ENCODE measurements around the gene POR.

Gene POR

GRCh38 chr7:75928568-75928914 is 13.6 kb downstream of the POR start:
- H3K14ac ChIP-seq (ENCODE audit: low read length in 2 of 2): no peak overlapping the region
- H3K23ac ChIP-seq (ENCODE audit: low read length in 2 of 2): no peak overlapping the region
- peaks cover 39% of the 10 kb centered on the region for H3K79me1 ChIP-seq (replicated peaks; ENCODE audit: low read length, poor library complexity, severe bottlenecking)
- H3K27me3 ChIP-seq (ENCODE audit: control insufficient read depth in 1 of 2, insufficient read depth in 1 of 2, low read length in 2 of 2): no peaks in the 10 kb centered on the region
- DNase-seq: no peak
- no peak overlapping the region for H3K18ac ChIP-seq (ENCODE audit: low read depth in 1 of 2, low read length in 2 of 2)
- no peak overlapping the region for H4K8ac ChIP-seq (ENCODE audit: low read length)
- H3K36me3 ChIP-seq (ENCODE audit: control insufficient read depth in 1 of 2, insufficient read depth in 2 of 2, low read depth in 1 of 2, low read length in 2 of 2): peaks cover 8 to 21% of the 10 kb centered on the region in 2 experiments
- no peak overlapping the region for H3K4me3 ChIP-seq (ENCODE audit: insufficient read depth in 1 of 2, low read depth in 1 of 2, low read length in 2 of 2)
- no peak overlapping the region for H3K27ac ChIP-seq (ENCODE audit: low read length, poor library complexity, severe bottlenecking)
- H3K9me3 ChIP-seq (ENCODE audit: control insufficient read depth, low read length): no peaks in the 10 kb centered on the region
- no peak overlapping the region for H3K4me2 ChIP-seq (ENCODE audit: low read length, poor library complexity, severe bottlenecking)
- 90% methylated on average over 4 of the region's 4 CpGs for WGBS
- no peak overlapping the region for H2BK12ac ChIP-seq (ENCODE audit: low read length in 2 of 2)
- H2BK15ac ChIP-seq (ENCODE audit: low read depth, poor library complexity, severe bottlenecking): no peak overlapping the region
- no peak overlapping the region for H3K4ac ChIP-seq (ENCODE audit: low read depth in 1 of 2, low read length in 2 of 2)
- no peak overlapping the region for H2AK5ac ChIP-seq (ENCODE audit: low read length, severe bottlenecking)
- no peak overlapping the region for H2BK120ac ChIP-seq (ENCODE audit: low read depth, low read length)
- H4K91ac ChIP-seq (ENCODE audit: low read length): no peak overlapping the region
- H2BK5ac ChIP-seq (ENCODE audit: low read depth, low read length, poor library complexity, severe bottlenecking): no peak overlapping the region
- no peak overlapping the region for H2AFZ ChIP-seq (ENCODE audit: low read depth, low read length)
- H3K9ac ChIP-seq (ENCODE audit: low read length): no peak overlapping the region
- peaks cover 18% of the 10 kb centered on the region for H3K4me1 ChIP-seq (ENCODE audit: control insufficient read depth, insufficient read depth, low read depth, low read length)

- H2BK12ac ChIP-seq (ENCODE audit: low read length in 2 of 2): no peak overlapping the region
- H3K4me1 ChIP-seq (ENCODE audit: control insufficient read depth, insufficient read depth, low read depth, low read length): peaks cover 21% of the 10 kb centered on the region
- no peak overlapping the region for H2BK120ac ChIP-seq (ENCODE audit: low read depth, low read length)
- no peak overlapping the region for H2BK15ac ChIP-seq (ENCODE audit: low read depth, poor library complexity, severe bottlenecking)
- no peaks in the 10 kb centered on the region for H3K27me3 ChIP-seq (ENCODE audit: control insufficient read depth in 1 of 2, insufficient read depth in 1 of 2, low read length in 2 of 2)
- no peak overlapping the region for H3K4me3 ChIP-seq (ENCODE audit: insufficient read depth in 1 of 2, low read depth in 1 of 2, low read length in 2 of 2)
- H3K27ac ChIP-seq (ENCODE audit: low read length, poor library complexity, severe bottlenecking): no peak overlapping the region
- H2AFZ ChIP-seq (ENCODE audit: low read depth, low read length): no peak overlapping the region
- no peak overlapping the region for H3K14ac ChIP-seq (ENCODE audit: low read length in 2 of 2)
- no peak overlapping the region for H2BK5ac ChIP-seq (ENCODE audit: low read depth, low read length, poor library complexity, severe bottlenecking)
- no peaks in the 10 kb centered on the region for H3K9me3 ChIP-seq (ENCODE audit: control insufficient read depth, low read length)
- no peak overlapping the region for H4K8ac ChIP-seq (ENCODE audit: low read length)
- H3K4me2 ChIP-seq (ENCODE audit: low read length, poor library complexity, severe bottlenecking): peak overlapping the region; percentile 21
- no peak overlapping the region for H3K4ac ChIP-seq (ENCODE audit: low read depth in 1 of 2, low read length in 2 of 2)
- peak overlapping the region; percentile 35 for H2AK5ac ChIP-seq (ENCODE audit: low read length, severe bottlenecking)
- H3K18ac ChIP-seq (ENCODE audit: low read depth in 1 of 2, low read length in 2 of 2): no peak overlapping the region
- H3K36me3 ChIP-seq (ENCODE audit: control insufficient read depth in 1 of 2, insufficient read depth in 2 of 2, low read depth in 1 of 2, low read length in 2 of 2): peaks cover 13 to 21% of the 10 kb centered on the region in 2 experiments
- no peak overlapping the region for H4K91ac ChIP-seq (ENCODE audit: low read length)
- DNase-seq: no peak
- WGBS: 85% methylated on average over 5 of the region's 5 CpGs
- H3K79me1 ChIP-seq (replicated peaks; ENCODE audit: low read length, poor library complexity, severe bottlenecking): peaks cover 37% of the 10 kb centered on the region
- H3K23ac ChIP-seq (ENCODE audit: low read length in 2 of 2): no peak overlapping the region
- H3K9ac ChIP-seq (ENCODE audit: low read length): no peak overlapping the region
Observed at GRCh38 chr7:75931680-75932079, 16.7 kb downstream of the POR start.

- peak overlapping the region; percentile 54 for H4K8ac ChIP-seq (ENCODE audit: low read length)
- H3K9me3 ChIP-seq (ENCODE audit: control insufficient read depth, low read length): no peaks in the 10 kb centered on the region
- no peak overlapping the region for H3K4me2 ChIP-seq (ENCODE audit: low read length, poor library complexity, severe bottlenecking)
- no peak overlapping the region for H3K4me3 ChIP-seq (ENCODE audit: insufficient read depth in 1 of 2, low read depth in 1 of 2, low read length in 2 of 2)
- peak overlapping the region; percentile 18 to 37 for H2BK12ac ChIP-seq (ENCODE audit: low read length in 2 of 2)
- H3K27me3 ChIP-seq (ENCODE audit: control insufficient read depth in 1 of 2, insufficient read depth in 1 of 2, low read length in 2 of 2): no peaks in the 10 kb centered on the region
- H2AK5ac ChIP-seq (ENCODE audit: low read length, severe bottlenecking): no peak overlapping the region
- H3K14ac ChIP-seq (ENCODE audit: low read length in 2 of 2): no peak overlapping the region
- peak overlapping the region; percentile 23 for H2BK120ac ChIP-seq (ENCODE audit: low read depth, low read length)
- peak overlapping the region; percentile 72 for H3K9ac ChIP-seq (ENCODE audit: low read length)
- no peak overlapping the region for H3K27ac ChIP-seq (ENCODE audit: low read length, poor library complexity, severe bottlenecking)
- H4K91ac ChIP-seq (ENCODE audit: low read length): peak overlapping the region; percentile 88
- DNase-seq: peak; percentile 96
- peaks cover 7 to 14% of the 10 kb centered on the region in 2 experiments for H3K36me3 ChIP-seq (ENCODE audit: control insufficient read depth in 1 of 2, insufficient read depth in 2 of 2, low read depth in 1 of 2, low read length in 2 of 2)
- peak overlapping the region; percentile 63 to 85 for H3K18ac ChIP-seq (ENCODE audit: low read depth in 1 of 2, low read length in 2 of 2)
- H3K4me1 ChIP-seq (ENCODE audit: control insufficient read depth, insufficient read depth, low read depth, low read length): peaks cover 18% of the 10 kb centered on the region
- WGBS: 55% methylated on average over 14 of the region's 15 CpGs
- peak overlapping the region in 1 of 2 experiments; percentile 2 for H3K23ac ChIP-seq (ENCODE audit: low read length in 2 of 2)
- no peak overlapping the region for H2BK15ac ChIP-seq (ENCODE audit: low read depth, poor library complexity, severe bottlenecking)
- peaks cover 26% of the 10 kb centered on the region for H3K79me1 ChIP-seq (replicated peaks; ENCODE audit: low read length, poor library complexity, severe bottlenecking)
- peak overlapping the region in 1 of 2 experiments; percentile 32 for H3K4ac ChIP-seq (ENCODE audit: low read depth in 1 of 2, low read length in 2 of 2)
- H2BK5ac ChIP-seq (ENCODE audit: low read depth, low read length, poor library complexity, severe bottlenecking): no peak overlapping the region
- H2AFZ ChIP-seq (ENCODE audit: low read depth, low read length): no peak overlapping the region
Observed at GRCh38 chr7:75937958-75938786, 23.2 kb downstream of the POR start.

- Histone ChIP-seq H3K4me3 (ENCODE audit: insufficient read depth in 1 of 2, low read depth in 1 of 2, low read length in 2 of 2) (no peak overlapping the region), H3K36me3 (ENCODE audit: control insufficient read depth in 1 of 2, insufficient read depth in 2 of 2, low read depth in 1 of 2, low read length in 2 of 2) (peaks cover 7 to 14% of the 10 kb centered on the region in 2 experiments), H3K4ac (ENCODE audit: low read depth in 1 of 2, low read length in 2 of 2) (peak overlapping the region; percentile 20 to 73), H2BK5ac (ENCODE audit: low read depth, low read length, poor library complexity, severe bottlenecking) (no peak overlapping the region), H2BK12ac (ENCODE audit: low read length in 2 of 2) (peak overlapping the region; percentile 76 to 79), H2BK15ac (ENCODE audit: low read depth, poor library complexity, severe bottlenecking) (peak overlapping the region; percentile 39), H4K91ac (ENCODE audit: low read length) (peak overlapping the region; percentile 79), H3K4me2 (ENCODE audit: low read length, poor library complexity, severe bottlenecking) (no peak overlapping the region), H2AFZ (ENCODE audit: low read depth, low read length) (no peak overlapping the region), H3K14ac (ENCODE audit: low read length in 2 of 2) (peak overlapping the region in 1 of 2 experiments; percentile 12), H2AK5ac (ENCODE audit: low read length, severe bottlenecking) (no peak overlapping the region), H4K8ac (ENCODE audit: low read length) (peak overlapping the region; percentile 71), H3K27ac (ENCODE audit: low read length, poor library complexity, severe bottlenecking) (no peak overlapping the region), H2BK120ac (ENCODE audit: low read depth, low read length) (no peak overlapping the region), H3K9ac (ENCODE audit: low read length) (peak overlapping the region; percentile 72), H3K79me1 (replicated peaks; ENCODE audit: low read length, poor library complexity, severe bottlenecking) (peaks cover 26% of the 10 kb centered on the region), H3K18ac (ENCODE audit: low read depth in 1 of 2, low read length in 2 of 2) (peak overlapping the region in 1 of 2 experiments; percentile 5), H3K4me1 (ENCODE audit: control insufficient read depth, insufficient read depth, low read depth, low read length) (peaks cover 18% of the 10 kb centered on the region), H3K9me3 (ENCODE audit: control insufficient read depth, low read length) (no peaks in the 10 kb centered on the region), H3K23ac (ENCODE audit: low read length in 2 of 2) (no peak overlapping the region), H3K27me3 (ENCODE audit: control insufficient read depth in 1 of 2, insufficient read depth in 1 of 2, low read length in 2 of 2) (no peaks in the 10 kb centered on the region)
- DNase-seq: no peak
- 97% methylated on average over 6 of the region's 6 CpGs for WGBS
Observed at GRCh38 chr7:75938921-75939320, 24.0 kb downstream of the POR start.

All from mesenchymal stem cell (in vitro differentiated cells and primary cell).